Right lobe of liver (tissue), 6 donors: ENCODE results near the gene MTA2. TPM values are rescaled to one million over a fixed set of nuclear protein-coding genes. Genes with fewer than 3 reads are reported as not detected.

Experiments
- ATAC-seq, 4 donors: fragments of 200-7000 bp; cut with Tn5 transposase; one replicate each; pipeline ENCODE4 v1.9.1; 2020; ENCODE audit warnings: mild to moderate bottlenecking in 4 of 4, moderate library complexity in 4 of 4
- DNase-seq, 3 donors: peaks; one replicate each; pipeline ENCODE4 v3.0.0-alpha.2; 2020
- H3K27ac ChIP-seq, 3 donors: fragments of 200-600 bp; one replicate each; pipeline ENCODE4 v1.8.0; 2022
- H3K27me3 ChIP-seq, 2 donors: fragments of 200-600 bp; one replicate each; pipeline ENCODE4 v1.8.0; 2022
- H3K36me3 ChIP-seq, 4 donors: fragments of 200-600 bp; sonication (generic) in 1 of 4; one replicate each; pipeline versions ENCODE4 v1.5.1 to v1.8.0; 2017 to 2022; ENCODE audit warnings: control low read depth in 1 of 4
- H3K4me1 ChIP-seq, 4 donors: fragments of 200-600 bp; sonication (generic) in 1 of 4; one replicate each; pipeline versions ENCODE4 v1.5.1 to v1.8.0; 2017 to 2022; ENCODE audit warnings: control low read depth in 1 of 4
- H3K4me3 ChIP-seq, 3 donors: fragments of 200-600 bp; one replicate each; pipeline ENCODE4 v1.8.0; 2022
- H3K9me3 ChIP-seq, 4 donors: fragments of 200-600 bp; sonication (generic) in 1 of 4; one replicate each; pipeline versions ENCODE4 v1.5.1 to v1.8.0; 2017 to 2022; ENCODE audit warnings: control low read depth in 1 of 4
- POLR2A ChIP-seq: fragments of 450-650 bp; IDR thresholded peaks from one replicate; pipeline ENCODE4 v1.6.1; 2017; ENCODE audit warnings: antibody characterized with exemption, mild to moderate bottlenecking
- WGBS: methylation state at CpG from one replicate; pipeline ENCODE4 v1.1.6; 2018; ENCODE audit warnings: low coverage, low lambda C conversion rate; ENCODE audit not compliant: insufficient coverage; ENCODE audit errors: missing lambda C conversion rate; 5-methylcytosine and 5-hydroxymethylcytosine counted together
- intact Hi-C, 2 donors: fragments of 100-400 bp; cut with DNase I; formaldehyde crosslinking; loops; one replicate each; pipeline versions ENCODE4 v1.11.2 to v1.14.1; 2022
- total RNA-seq, 6 experiments: library from RNA; depleted of rRNA in 2 of 6; stranded (reverse); fragments of >200 nt in 2 of 6; fragmentation: NEBNext Ultra II Directional in 3 of 6; extraction: Animal tissue kit (Norgen Biotek cat#: 25700) in 3 of 6; gene quantifications; one replicate each; pipeline versions ENCODE4 v1.1.0 to v1.2.4, GENCODE V29; 2016 to 2023
- TF ChIP-seq, protein P1 (sequence below), 4 donors: fragments of 200-600 bp in 3 of 4; fragments of 450-650 bp in 1 of 4; IDR thresholded peaks; one replicate each; pipeline versions ENCODE4 v1.5.1 to v1.8.0; 2016 to 2022; ENCODE audit warnings: antibody characterized with exemption in 4 of 4, mild to moderate bottlenecking in 2 of 4
- donor health status: DM: no; HTN: yes; CAD: no.
- donor health status: DM: no; HTN: no; CAD: no.
- donor health status: DM: no; HTN: no; CAD: no.
- donor health status: DM: no; HTN: yes; CAD: no.
- donor health status: DM: no; HTN: yes; CAD: no.

Gene MTA2
- total RNA-seq, 6 experiments from 2014 or later: 20.0 to 38.0 (median 31.8) TPM

DNA sequence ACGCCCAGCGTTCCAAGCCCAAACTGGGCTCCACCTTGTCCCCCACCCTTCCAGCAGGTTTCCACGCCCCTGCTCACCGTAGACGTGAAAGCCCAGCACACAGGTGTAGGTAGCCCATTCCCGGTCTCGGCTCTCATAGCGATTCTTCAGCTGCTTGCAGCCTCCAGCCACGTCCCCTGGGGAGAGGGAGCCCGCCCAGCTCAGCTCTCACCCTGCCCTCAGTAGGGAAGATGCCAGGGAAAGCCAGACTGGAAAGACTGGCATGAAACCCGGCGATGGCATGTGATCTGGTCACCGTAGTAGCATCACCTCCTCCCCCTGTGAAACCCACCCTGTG lies 1.4 kb upstream of the MTA2 start:
- no peak for DNase-seq
- WGBS: no CpG with 5 or more reads among the region's 13 CpGs
- TF ChIP-seq, protein P1, sequence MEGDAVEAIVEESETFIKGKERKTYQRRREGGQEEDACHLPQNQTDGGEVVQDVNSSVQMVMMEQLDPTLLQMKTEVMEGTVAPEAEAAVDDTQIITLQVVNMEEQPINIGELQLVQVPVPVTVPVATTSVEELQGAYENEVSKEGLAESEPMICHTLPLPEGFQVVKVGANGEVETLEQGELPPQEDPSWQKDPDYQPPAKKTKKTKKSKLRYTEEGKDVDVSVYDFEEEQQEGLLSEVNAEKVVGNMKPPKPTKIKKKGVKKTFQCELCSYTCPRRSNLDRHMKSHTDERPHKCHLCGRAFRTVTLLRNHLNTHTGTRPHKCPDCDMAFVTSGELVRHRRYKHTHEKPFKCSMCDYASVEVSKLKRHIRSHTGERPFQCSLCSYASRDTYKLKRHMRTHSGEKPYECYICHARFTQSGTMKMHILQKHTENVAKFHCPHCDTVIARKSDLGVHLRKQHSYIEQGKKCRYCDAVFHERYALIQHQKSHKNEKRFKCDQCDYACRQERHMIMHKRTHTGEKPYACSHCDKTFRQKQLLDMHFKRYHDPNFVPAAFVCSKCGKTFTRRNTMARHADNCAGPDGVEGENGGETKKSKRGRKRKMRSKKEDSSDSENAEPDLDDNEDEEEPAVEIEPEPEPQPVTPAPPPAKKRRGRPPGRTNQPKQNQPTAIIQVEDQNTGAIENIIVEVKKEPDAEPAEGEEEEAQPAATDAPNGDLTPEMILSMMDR (IDR thresholded peaks at IDR 0.05): no peak
- no peak for TF ChIP-seq POLR2A

DNA sequence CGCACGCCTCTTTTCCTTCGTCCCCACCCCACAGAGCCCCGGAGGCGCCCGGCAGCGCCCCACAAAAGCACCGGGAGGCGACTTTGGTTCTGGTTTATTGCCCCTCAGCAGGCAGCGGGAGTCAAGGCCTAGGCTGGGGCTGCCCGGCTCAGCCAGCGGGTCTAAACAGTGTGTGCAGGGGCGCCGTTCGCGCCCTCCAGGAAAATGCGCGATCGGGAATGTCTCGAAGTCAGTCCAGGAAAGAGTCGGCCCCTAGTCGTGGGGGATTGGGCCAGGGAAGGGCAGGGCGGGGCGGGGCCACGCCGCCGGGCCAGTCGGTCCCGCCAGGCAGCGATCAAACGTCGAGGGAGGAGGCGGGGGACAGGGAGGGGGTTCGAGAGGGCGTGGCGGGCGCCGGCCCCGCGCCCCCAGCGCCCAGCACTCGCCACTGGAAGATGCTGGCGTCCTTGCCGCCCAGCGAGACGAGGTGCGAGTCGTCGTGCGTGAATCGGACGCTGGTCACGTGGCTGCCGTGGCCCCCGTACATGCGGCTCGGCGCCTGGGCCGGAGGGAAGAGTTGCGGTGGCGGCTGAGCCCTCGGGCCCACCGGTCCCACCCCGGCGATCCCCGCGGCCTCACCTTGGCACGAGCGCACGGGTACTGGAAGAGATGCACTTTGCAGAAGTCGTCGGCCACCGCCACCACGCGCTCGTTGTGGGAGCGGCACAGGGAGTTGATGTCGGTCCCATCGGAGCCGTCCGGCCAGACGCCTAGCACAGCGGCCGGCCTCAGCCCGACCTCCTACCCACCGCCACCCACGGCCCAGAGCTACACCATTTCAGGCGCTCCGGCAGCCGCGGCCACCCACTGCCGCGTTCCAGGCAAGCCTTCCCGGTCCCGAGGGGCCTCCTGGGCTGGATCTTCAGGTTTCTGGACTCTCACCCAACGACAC lies 741 bp upstream of the MTA2 start:
- Histone ChIP-seq H3K36me3 (peaks cover 0 to 15% (median 10%) of the 10 kb centered on the region in 4 donors), H3K27me3 (no peaks in the 10 kb centered on the region), H3K4me3 (peak overlapping the region; percentile 80 to 92 (median 88)), H3K27ac (peak overlapping the region in 2 of 3 donors; percentile 38 to 85), H3K9me3 (no peaks in the 10 kb centered on the region), H3K4me1 (peaks cover 0 to 24% (median 12%) of the 10 kb centered on the region in 4 donors)
- TF ChIP-seq, protein P1 (IDR thresholded peaks at IDR 0.05): peak in 2 of 4 donors; percentile 9 to 11
- no peak for TF ChIP-seq POLR2A
- DNase-seq: peak; percentile 70 to 73 (median 73)
- WGBS: 0% methylated on average over 7 of the region's 96 CpGs
- intact Hi-C loops: no loop called here
- peak; percentile 41 to 58 (median 45) for ATAC-seq

More for the DNA sequence above, 1.4 kb upstream of the MTA2 start:
- ATAC-seq: no peak
- Histone ChIP-seq H3K27me3 (no peaks in the 10 kb centered on the region), H3K4me1 (peaks cover 0 to 28% (median 14%) of the 10 kb centered on the region in 4 donors), H3K4me3 (no peak overlapping the region), H3K27ac (no peak overlapping the region), H3K36me3 (peaks cover 0 to 8% (median 4%) of the 10 kb centered on the region in 4 donors), H3K9me3 (no peaks in the 10 kb centered on the region)
- intact Hi-C loops: no loop called here

DNA sequence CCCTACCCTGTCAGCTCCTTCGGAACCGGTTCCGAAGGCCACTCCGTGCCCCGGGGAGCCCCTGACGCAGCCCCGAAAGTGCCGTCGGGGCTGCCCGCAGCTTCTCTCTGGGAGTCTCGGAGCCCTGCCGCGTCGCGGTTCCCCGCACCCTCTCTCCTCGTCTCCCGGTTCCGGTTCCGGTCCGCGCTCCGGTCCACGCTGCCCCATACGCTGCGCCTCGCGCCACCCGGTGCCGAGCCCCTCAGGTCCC lies 618 bp downstream of the MTA2 start:
- Histone ChIP-seq H3K27ac (peak overlapping the region; percentile 85 to 95 (median 85)), H3K4me1 (peaks cover 0 to 16% (median 7%) of the 10 kb centered on the region in 4 donors), H3K36me3 (peaks cover 0 to 28% (median 15%) of the 10 kb centered on the region in 4 donors), H3K27me3 (no peaks in the 10 kb centered on the region), H3K4me3 (peak overlapping the region; percentile 80 to 92 (median 88)), H3K9me3 (no peaks in the 10 kb centered on the region)
- DNase-seq (peak in 1 of 3 donors; percentile 75), ATAC-seq (peak; percentile 21 to 47 (median 37))
- TF ChIP-seq POLR2A: no peak
- TF ChIP-seq, protein P1 (IDR thresholded peaks at IDR 0.05): no peak
- WGBS: 1% methylated on average over 13 of the region's 30 CpGs
- intact Hi-C loops: no loop called here

DNA sequence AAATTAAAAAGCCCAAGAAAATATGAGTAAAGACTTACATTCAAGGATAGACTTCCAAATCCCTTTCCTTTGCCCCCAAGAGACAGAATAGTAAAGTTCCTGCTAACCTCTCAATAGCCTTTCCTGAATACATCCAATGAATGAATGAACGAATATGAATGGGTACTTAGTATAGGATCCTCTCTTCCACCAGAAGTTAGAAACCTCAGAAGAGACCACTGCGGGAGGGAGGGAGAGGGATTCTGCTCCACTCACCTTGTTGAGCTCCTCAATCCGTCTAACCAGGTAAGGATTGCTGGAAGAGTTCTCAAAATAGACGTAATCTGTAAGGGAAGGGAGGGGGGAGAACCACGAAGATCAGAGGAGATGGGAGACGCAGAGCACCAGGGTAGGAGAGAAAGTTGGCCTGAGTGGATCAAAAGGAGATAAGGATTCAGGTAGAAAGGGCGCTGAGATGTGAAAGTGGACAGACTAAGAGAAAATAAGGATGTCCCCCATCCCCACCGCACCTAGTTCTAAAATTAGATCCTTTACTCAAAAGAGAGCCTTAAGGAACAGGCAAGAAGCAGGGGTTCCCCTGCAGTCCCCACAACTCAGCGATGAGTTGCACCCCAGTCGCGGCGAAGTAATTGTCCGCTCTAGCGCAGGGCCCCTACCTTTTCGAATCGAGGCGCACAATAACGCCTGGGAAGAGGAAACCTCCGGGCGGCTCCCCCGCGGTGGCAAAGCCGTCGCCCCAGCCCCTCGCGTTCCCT lies 1.1 kb downstream of the MTA2 start:
- TF ChIP-seq POLR2A: no peak
- TF ChIP-seq, protein P1 (IDR thresholded peaks at IDR 0.05): no peak
- Histone ChIP-seq H3K27ac (peak overlapping the region; percentile 85 to 95 (median 85)), H3K27me3 (no peaks in the 10 kb centered on the region), H3K36me3 (peaks cover 0 to 33% (median 18%) of the 10 kb centered on the region in 4 donors), H3K4me1 (peaks cover 0 to 16% (median 7%) of the 10 kb centered on the region in 4 donors), H3K4me3 (peak overlapping the region; percentile 80 to 92 (median 88)), H3K9me3 (no peaks in the 10 kb centered on the region)
- no peak for ATAC-seq
- WGBS: 2% methylated on average over 11 of the region's 26 CpGs
- no peak for DNase-seq
- intact Hi-C loops: no loop called here
